Measurements from ENCODE around the gene HYAL1.

DNA sequence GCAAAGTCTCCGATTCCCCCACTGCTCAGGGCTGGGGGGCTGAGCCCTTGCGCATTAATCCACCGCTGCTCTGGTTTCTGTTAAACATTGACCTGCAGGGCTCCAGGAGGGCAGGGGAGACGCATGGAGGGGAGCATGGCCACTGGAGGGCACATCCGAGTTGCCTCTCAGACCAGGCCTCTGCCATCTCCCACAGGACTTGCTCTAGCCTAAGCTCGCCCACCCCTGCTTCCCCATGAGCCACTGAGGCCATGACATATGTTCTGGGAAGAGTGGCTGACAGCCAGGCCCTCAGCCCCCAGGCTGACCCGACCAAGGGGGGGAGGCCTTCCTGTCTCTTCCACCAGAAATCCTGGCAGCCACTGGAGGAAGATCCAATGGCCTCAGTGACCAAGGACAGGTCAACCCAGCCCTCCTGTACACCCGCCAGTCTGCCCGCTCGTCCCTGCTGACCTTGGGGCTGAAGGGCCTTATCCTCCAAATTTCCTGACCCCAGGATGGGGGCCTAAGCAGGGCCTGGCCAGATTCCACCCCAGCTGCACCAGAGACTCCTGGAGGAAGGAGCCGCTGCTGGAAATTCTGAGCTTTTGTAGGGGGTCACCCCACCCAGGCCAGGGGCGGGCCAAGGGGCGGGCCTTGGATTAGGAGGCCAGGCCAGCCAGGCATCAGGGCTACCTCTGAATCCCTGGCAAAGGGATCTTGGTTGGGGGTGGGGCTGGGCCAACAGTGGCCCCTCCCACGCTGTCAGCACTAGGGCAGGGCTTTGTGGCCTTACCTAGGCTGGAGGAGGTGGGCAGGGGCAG lies at the start of gene HYAL1:
- TF ChIP-seq POLR2A (IDR thresholded peaks at IDR 0.05) (no peak), EP300 (IDR thresholded peaks at IDR 0.05) (no peak)
- TF ChIP-seq, protein P1, sequence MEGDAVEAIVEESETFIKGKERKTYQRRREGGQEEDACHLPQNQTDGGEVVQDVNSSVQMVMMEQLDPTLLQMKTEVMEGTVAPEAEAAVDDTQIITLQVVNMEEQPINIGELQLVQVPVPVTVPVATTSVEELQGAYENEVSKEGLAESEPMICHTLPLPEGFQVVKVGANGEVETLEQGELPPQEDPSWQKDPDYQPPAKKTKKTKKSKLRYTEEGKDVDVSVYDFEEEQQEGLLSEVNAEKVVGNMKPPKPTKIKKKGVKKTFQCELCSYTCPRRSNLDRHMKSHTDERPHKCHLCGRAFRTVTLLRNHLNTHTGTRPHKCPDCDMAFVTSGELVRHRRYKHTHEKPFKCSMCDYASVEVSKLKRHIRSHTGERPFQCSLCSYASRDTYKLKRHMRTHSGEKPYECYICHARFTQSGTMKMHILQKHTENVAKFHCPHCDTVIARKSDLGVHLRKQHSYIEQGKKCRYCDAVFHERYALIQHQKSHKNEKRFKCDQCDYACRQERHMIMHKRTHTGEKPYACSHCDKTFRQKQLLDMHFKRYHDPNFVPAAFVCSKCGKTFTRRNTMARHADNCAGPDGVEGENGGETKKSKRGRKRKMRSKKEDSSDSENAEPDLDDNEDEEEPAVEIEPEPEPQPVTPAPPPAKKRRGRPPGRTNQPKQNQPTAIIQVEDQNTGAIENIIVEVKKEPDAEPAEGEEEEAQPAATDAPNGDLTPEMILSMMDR (IDR thresholded peaks at IDR 0.05) = no peak
